Natural killer cell (primary cell): ENCODE results near the gene CFAP57. TPM values are rescaled to one million over a fixed set of nuclear protein-coding genes. Genes with fewer than 3 reads are reported as not detected.
"Not testable (repeated sequence)": the region's sequence is repeated elsewhere in the genome, so short reads cannot be mapped to it uniquely, and the experiment has no call there.

Source experiments
- ATAC-seq, 3 donors: fragments of 150-1000 bp in 2 of 3; fragments of 200-7000 bp in 1 of 3; cut with Tn5 transposase; 1 replicate in 1 of 3; 2 replicates in 2 of 3; pipeline ENCODE4 v1.10.0; 2021; ENCODE audit warnings: mild to moderate bottlenecking in 2 of 3, moderate library complexity in 2 of 3
- DNase-seq, 2 donors: peaks; one replicate each; pipeline versions ENCODE4 v3.0.0 to v3.0.0-alpha.2; 2013 to 2021; ENCODE audit warnings: mixed read lengths in 1 of 2
- H3K27ac ChIP-seq: one replicate; pipeline ENCODE4 v1.5.1; 2013; ENCODE audit warnings: mild to moderate bottlenecking, low read length
- H3K27me3 ChIP-seq: one replicate; pipeline ENCODE4 v1.6.1; 2013; ENCODE audit warnings: low read length; ENCODE audit not compliant: control insufficient read depth, insufficient read depth
- H3K36me3 ChIP-seq: one replicate; pipeline ENCODE4 v1.6.1; 2013; ENCODE audit warnings: low read length; ENCODE audit not compliant: control insufficient read depth, insufficient read depth
- H3K4me1 ChIP-seq: one replicate; pipeline ENCODE4 v1.6.1; 2013; ENCODE audit warnings: low read length; ENCODE audit not compliant: control insufficient read depth, insufficient read depth
- H3K4me3 ChIP-seq: one replicate; pipeline ENCODE4 v1.5.1; 2013; ENCODE audit warnings: low read length
- H3K9me3 ChIP-seq: one replicate; pipeline ENCODE4 v1.6.1; 2013; ENCODE audit warnings: low read length; ENCODE audit not compliant: control insufficient read depth, insufficient read depth
- H3K27ac Mint-ChIP-seq, 2 donors: one replicate each; pipeline ENCODE4 v1.8.0; 2022; ENCODE audit warnings: mild to moderate bottlenecking in 2 of 2, mixed read lengths in 2 of 2, moderate library complexity in 1 of 2
- H3K27me3 Mint-ChIP-seq, 2 donors: one replicate each; pipeline ENCODE4 v1.8.0; 2022; ENCODE audit warnings: low read depth in 2 of 2, mixed read lengths in 2 of 2
- H3K36me3 Mint-ChIP-seq: one replicate; pipeline ENCODE4 v1.8.0; 2022; ENCODE audit warnings: mixed read lengths
- H3K4me1 Mint-ChIP-seq, 2 donors: one replicate each; pipeline ENCODE4 v1.8.0; 2022; ENCODE audit warnings: mixed read lengths in 2 of 2
- H3K4me3 Mint-ChIP-seq: one replicate; pipeline ENCODE4 v1.8.0; 2022; ENCODE audit warnings: mild to moderate bottlenecking, moderate library complexity, mixed read lengths
- H3K9me3 Mint-ChIP-seq, 2 donors: one replicate each; pipeline ENCODE4 v1.8.0; 2022; ENCODE audit warnings: mixed read lengths in 2 of 2
- WGBS: methylation state at CpG from one replicate; pipeline ENCODE4 v1.1.7; 2013; ENCODE audit warnings: missing lambda C conversion rate; ENCODE audit not compliant: insufficient coverage; 5-methylcytosine and 5-hydroxymethylcytosine counted together
- intact Hi-C: fragments of 100-400 bp; cut with micrococcal nuclease; formaldehyde crosslinking; loops from one replicate; pipeline ENCODE4 v1.14.2; 2022
- total RNA-seq, 4 donors: library from RNA; stranded (reverse); fragments of 120-200 nt in 1 of 4; gene quantifications; one replicate each; pipeline versions ENCODE4 v1.2.3 to v1.2.4, GENCODE V29; 2013 to 2022
- TF ChIP-seq, protein P1 (sequence below): fragments of 200-600 bp; IDR thresholded peaks from one replicate; pipeline ENCODE4 v1.8.0; 2022; ENCODE audit warnings: antibody characterized with exemption

The CFAP57 gene
- total RNA-seq, 3 donors from 2014 or later (not counting 1 experiment from before 2014, with no cell fraction given) = 0.19 TPM; not detected in 2

GRCh38 chr1:43207229-43207853 lies 35.2 kb downstream of the CFAP57 start:
- H3K27me3 ChIP-seq = no peaks in the 10 kb centered on the region
- H3K27me3 Mint-ChIP-seq = peaks cover 5 to 18% of the 10 kb centered on the region in 2 donors
- intact Hi-C loops = no loop called here
- 83% methylated on average over 12 of the region's 12 CpGs for WGBS
- H3K4me3 ChIP-seq = no peak overlapping the region
- TF ChIP-seq, protein P1, sequence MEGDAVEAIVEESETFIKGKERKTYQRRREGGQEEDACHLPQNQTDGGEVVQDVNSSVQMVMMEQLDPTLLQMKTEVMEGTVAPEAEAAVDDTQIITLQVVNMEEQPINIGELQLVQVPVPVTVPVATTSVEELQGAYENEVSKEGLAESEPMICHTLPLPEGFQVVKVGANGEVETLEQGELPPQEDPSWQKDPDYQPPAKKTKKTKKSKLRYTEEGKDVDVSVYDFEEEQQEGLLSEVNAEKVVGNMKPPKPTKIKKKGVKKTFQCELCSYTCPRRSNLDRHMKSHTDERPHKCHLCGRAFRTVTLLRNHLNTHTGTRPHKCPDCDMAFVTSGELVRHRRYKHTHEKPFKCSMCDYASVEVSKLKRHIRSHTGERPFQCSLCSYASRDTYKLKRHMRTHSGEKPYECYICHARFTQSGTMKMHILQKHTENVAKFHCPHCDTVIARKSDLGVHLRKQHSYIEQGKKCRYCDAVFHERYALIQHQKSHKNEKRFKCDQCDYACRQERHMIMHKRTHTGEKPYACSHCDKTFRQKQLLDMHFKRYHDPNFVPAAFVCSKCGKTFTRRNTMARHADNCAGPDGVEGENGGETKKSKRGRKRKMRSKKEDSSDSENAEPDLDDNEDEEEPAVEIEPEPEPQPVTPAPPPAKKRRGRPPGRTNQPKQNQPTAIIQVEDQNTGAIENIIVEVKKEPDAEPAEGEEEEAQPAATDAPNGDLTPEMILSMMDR = no peak
- peaks cover 0 to 3% of the 10 kb centered on the region in 2 donors for H3K9me3 Mint-ChIP-seq
- H3K36me3 Mint-ChIP-seq = no peaks in the 10 kb centered on the region
- DNase-seq = no peak
- H3K4me3 Mint-ChIP-seq = no peak overlapping the region
- H3K9me3 ChIP-seq = no peaks in the 10 kb centered on the region
- no peak overlapping the region for H3K27ac Mint-ChIP-seq
- H3K4me1 Mint-ChIP-seq = no peaks in the 10 kb centered on the region
- H3K27ac ChIP-seq = no peak overlapping the region
- no peaks in the 10 kb centered on the region for H3K4me1 ChIP-seq
- no peaks in the 10 kb centered on the region for H3K36me3 ChIP-seq
- no peak for ATAC-seq

DNA sequence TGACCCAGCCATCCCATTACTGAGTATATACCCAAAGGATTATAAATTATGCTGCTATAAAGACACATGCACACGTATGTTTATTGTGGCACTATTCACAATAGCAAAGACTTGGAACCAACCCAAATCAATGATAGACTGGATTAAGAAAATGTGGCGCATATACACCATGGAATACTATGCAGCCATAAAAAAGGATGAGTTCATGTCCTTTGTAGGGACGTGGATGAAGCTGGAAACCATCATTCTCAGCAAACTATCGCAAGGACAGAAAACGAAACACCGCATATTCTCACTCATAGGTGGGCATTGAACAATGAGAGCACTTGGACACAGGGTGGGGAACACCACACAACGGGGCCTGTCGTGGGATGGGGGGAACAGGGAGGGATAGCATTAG lies 36.1 kb downstream of the CFAP57 start:
- not testable (repeated sequence) for H3K4me1 Mint-ChIP-seq
- WGBS = 95% methylated on average over 6 of the region's 8 CpGs

DNA sequence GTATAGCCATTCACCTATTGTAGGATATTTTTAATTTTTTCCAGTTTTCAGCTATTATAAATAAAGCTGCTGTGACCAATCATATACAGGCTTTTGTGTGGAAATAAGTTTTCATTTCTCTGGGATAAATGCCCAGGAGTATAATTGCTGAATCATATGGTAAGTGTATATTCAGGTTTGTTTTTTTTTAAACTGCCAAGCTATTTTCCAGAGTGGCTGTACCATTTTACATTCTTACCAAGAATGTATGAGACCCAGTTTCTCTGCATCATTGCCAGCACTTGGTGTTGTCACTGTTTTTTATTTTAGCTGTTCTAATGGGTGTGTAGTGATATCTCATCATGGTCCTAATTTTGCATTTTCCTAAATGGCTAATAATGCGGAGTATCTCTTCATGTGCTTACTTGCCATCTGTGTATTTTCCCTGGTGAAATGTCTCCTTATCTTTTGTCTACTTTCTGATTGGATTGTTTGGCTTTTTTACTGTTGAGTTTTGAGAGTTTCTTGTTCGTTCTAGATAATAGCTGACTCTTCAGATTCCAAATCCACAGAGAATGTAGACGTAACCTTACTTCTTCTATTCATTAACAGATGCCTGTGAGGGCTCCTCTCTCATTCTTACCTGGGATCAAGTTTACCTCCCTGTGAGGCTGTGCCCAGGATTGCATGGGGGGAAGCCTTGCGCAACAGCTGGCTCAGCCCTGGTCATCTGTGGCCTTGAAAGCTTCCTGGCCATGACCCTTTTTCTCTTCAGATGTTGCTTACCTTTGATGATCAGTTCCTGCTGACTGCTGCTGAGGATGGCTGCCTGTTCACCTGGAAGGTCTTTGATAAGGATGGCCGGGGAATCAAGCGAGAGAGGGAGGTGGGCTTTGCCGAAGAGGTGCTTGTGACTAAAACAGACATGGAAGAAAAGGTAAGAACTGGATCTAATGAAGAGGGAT lies 42.6 kb downstream of the CFAP57 start:
- intact Hi-C loops = no loop called here
- H3K4me1 Mint-ChIP-seq = no peaks in the 10 kb centered on the region
- H3K27ac Mint-ChIP-seq = no peak overlapping the region
- Histone ChIP-seq H3K4me1 (no peaks in the 10 kb centered on the region), H3K27me3 (no peaks in the 10 kb centered on the region), H3K36me3 (no peaks in the 10 kb centered on the region), H3K4me3 (no peak overlapping the region), H3K27ac (no peak overlapping the region), H3K9me3 (no peaks in the 10 kb centered on the region)
- WGBS = 77% methylated on average over 7 of the region's 7 CpGs
- TF ChIP-seq, protein P1 = no peak
- no peaks in the 10 kb centered on the region for H3K36me3 Mint-ChIP-seq
- no peak overlapping the region for H3K4me3 Mint-ChIP-seq
- no peak for DNase-seq
- H3K27me3 Mint-ChIP-seq = peaks cover 9 to 18% of the 10 kb centered on the region in 2 donors
- no peaks in the 10 kb centered on the region for H3K9me3 Mint-ChIP-seq
- ATAC-seq = no peak

More for the DNA sequence above, 36.1 kb downstream of the CFAP57 start:
- DNase-seq, H3K27ac Mint-ChIP-seq, H3K27me3 ChIP-seq, ATAC-seq, H3K9me3 Mint-ChIP-seq, H3K9me3 ChIP-seq, H3K36me3 Mint-ChIP-seq, H3K4me3 ChIP-seq, intact Hi-C loops, H3K4me3 Mint-ChIP-seq, H3K36me3 ChIP-seq, H3K4me1 ChIP-seq, H3K27ac ChIP-seq: not testable (repeated sequence)
- peaks cover 7 to 18% of the 10 kb centered on the region in 2 donors for H3K27me3 Mint-ChIP-seq

GRCh38 chr1:43217747-43218146 lies 45.6 kb downstream of the CFAP57 start:
- H3K27ac Mint-ChIP-seq = no peak overlapping the region
- no peak for ATAC-seq

More at GRCh38 chr1:43217747-43218146, 45.6 kb downstream of the CFAP57 start:
- no peak overlapping the region for H3K4me3 Mint-ChIP-seq
- 88% methylated on average over 10 of the region's 10 CpGs for WGBS
- H3K27me3 ChIP-seq = no peaks in the 10 kb centered on the region
- H3K4me1 Mint-ChIP-seq = no peaks in the 10 kb centered on the region
- no peaks in the 10 kb centered on the region for H3K9me3 ChIP-seq
- no peaks in the 10 kb centered on the region for H3K36me3 ChIP-seq
- H3K36me3 Mint-ChIP-seq = no peaks in the 10 kb centered on the region
- peaks cover 5% of the 10 kb centered on the region for H3K4me1 ChIP-seq
- TF ChIP-seq, protein P1 = no peak
- intact Hi-C loops = no loop called here
- H3K4me3 ChIP-seq = no peak overlapping the region
- no peak overlapping the region for H3K27ac ChIP-seq
- peaks cover 9 to 16% of the 10 kb centered on the region in 2 donors for H3K27me3 Mint-ChIP-seq
- no peak for DNase-seq
- H3K9me3 Mint-ChIP-seq = no peaks in the 10 kb centered on the region
